ENCODE results near the gene RPRD1B.

- no peak for TF ChIP-seq CTCF (IDR thresholded peaks at IDR 0.05; ENCODE audit: low read length)
- no peak for TF ChIP-seq EZH2phosphoT487 (IDR thresholded peaks at IDR 0.05; ENCODE audit: low read length)
- TF ChIP-seq EZH2 (optimal IDR thresholded peaks at IDR 0.05; ENCODE audit: low read depth, low read length): no peak
Measured at GRCh38 chr20:38034108-38034649, 633 bp downstream of the RPRD1B start.
